Fibroblast of mammary gland (primary cell): ENCODE data around the gene THEM5.

Experiments
- DNase-seq: peaks from one replicate; pipeline ENCODE4 v3.0.0-alpha.2; 2010; ENCODE audit warnings: low read depth
- H3K4me3 ChIP-seq: 2 replicates; pipeline ENCODE4 v1.5.1; 2011; ENCODE audit warnings: low read depth, mild to moderate bottlenecking, low read length, moderate library complexity; ENCODE audit not compliant: control insufficient read depth
- CTCF ChIP-seq: conservative IDR thresholded peaks from 2 replicates; pipeline ENCODE4 v1.5.1; 2011; ENCODE audit warnings: low read depth, low read length, inconsistent platforms; ENCODE audit not compliant: control insufficient read depth, insufficient read depth

The THEM5 gene

GRCh38 chr1:151816548-151817352 is 36.8 kb downstream of the THEM5 start:
- no peak for DNase-seq
- TF ChIP-seq CTCF = no peak

GRCh38 chr1:151815716-151816327 is 37.7 kb downstream of the THEM5 start:
- no peak overlapping the region for H3K4me3 ChIP-seq
- no peak for TF ChIP-seq CTCF
- no peak for DNase-seq

More at GRCh38 chr1:151816548-151817352, 36.8 kb downstream of the THEM5 start:
- H3K4me3 ChIP-seq = no peak overlapping the region

DNA sequence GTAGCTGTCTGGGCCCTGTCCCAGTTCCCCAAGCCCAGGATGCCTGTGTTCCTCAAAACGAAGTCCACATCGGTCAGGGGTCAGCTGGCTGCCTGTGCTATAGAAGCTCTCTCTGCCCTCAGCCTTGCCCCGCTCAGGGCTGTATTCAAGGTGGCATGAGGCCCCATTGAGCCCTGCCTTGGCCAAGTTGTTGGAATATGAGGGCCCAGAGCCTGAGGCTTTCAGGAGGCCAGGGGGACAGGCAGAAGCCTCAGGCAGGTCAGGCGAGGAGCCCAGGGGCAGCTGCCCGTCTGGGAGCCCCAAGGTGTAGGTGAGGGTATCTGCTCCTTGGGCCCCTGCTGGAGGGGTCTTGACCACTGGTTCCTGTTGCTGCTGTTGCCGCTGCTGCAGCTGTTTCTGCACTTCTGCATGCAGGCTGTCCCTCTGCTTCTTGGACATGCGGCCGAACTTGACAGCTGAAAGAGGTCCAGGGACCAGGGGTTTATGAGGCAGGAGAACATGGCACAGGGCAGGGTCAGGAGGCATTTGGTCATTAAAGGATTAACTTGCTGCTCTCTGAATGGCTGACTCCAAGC is 38.5 kb downstream of the THEM5 start:
- no peak for TF ChIP-seq CTCF
- DNase-seq = no peak
- H3K4me3 ChIP-seq = no peak overlapping the region

DNA sequence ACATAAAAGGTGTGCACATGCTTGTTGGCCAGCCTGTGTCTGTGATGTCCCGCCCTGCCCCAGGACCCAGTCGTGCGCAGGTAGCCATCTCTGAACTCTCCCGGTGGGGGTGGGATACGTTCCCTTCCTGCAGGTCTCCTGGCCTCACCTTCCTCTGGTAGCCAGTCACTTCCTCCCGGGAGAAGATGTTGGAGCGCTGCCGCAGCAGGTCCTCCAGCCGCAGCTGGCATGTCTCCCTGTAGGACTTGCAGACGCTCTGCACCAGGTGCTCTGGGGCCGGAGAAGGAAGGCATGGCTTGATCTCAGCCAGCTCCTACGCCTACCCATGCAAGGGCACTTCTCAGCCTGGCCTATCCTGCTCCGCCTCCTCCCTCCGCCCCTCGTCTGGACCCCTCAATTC is 39.1 kb downstream of the THEM5 start:
- no peak overlapping the region for H3K4me3 ChIP-seq
- no peak for TF ChIP-seq CTCF
- no peak for DNase-seq

DNA sequence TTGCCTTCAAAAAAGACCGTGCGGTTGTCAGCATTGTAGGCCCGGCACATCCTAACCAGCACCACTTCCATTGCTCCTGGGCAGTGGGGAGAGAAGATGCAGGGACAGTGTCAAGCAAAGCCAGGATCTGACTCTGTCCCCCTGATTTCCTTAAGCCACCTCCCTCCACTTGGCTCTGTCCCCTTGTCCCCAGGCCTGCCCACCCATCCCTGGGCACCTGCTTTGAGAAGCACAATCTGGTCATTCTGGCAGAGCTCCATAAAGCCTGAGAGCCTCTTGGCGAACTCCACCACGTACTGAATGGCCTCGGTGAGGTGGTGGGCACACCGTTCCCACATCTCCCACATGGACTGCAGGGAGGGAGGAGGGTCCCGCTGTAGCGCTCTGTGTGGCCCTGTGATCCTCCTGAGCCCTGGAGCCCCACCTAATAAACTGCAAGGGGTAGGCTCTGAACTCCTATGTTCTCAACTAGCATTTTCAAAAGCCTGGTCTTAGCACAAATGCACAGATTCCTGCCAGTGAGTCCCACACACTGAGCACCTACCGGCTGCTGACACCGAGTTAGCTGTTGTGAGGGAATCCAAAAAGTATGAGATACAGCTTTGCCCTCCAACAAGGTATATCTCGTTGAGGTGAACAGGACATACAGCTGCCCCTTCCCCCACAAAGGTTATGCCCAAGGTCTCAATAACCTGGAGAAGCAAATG is 40.1 kb downstream of the THEM5 start:
- no peak for DNase-seq
- H3K4me3 ChIP-seq = no peak overlapping the region
- no peak for TF ChIP-seq CTCF

DNA sequence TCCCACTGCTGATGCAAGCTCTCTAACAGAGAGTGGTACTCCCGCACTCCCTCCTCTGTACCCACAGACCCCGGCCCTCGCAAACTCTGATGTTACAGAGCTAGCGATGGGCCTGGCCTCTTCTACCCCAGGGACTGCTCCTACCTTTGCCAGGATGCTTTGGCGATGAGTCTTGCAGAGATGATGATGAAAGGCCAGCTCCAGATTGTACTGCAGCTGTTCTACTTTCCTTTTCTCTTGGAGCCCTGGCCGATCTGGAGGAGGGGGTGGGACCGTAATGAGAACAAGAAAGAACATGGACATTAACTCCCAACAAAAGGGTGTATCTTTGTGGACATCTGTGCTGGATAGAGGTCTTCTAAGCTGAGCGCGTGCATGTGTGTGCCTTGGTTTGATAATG is 42.3 kb downstream of the THEM5 start:
- TF ChIP-seq CTCF = no peak
- peak; percentile 65 for DNase-seq
- H3K4me3 ChIP-seq = no peak overlapping the region
